MM.1S (cell line): ENCODE measurements around the gene SPTBN1.
A peak's percentile ranks its signal among the peaks of the same experiment; 100 is the strongest.

Experiments
- DNase-seq: peaks from one replicate; pipeline ENCODE4 v3.0.0-alpha.2; 2015
- H2AFZ ChIP-seq: fragments of 300-600 bp; sonication (generic); 2 replicates; pipeline ENCODE4 v1.6.0; 2016; ENCODE audit warnings: antibody characterized with exemption, low read length
- H3F3A ChIP-seq: fragments of 300-600 bp; sonication (generic); 2 replicates; pipeline ENCODE4 v1.6.1; 2016; ENCODE audit warnings: mild to moderate bottlenecking, antibody characterized with exemption, low read length, moderate library complexity, mixed read lengths; ENCODE audit not compliant: insufficient read depth
- H3K27ac ChIP-seq: fragments of 300-600 bp; sonication (generic); 2 replicates; pipeline ENCODE4 v1.5.1; 2016; ENCODE audit warnings: mild to moderate bottlenecking, low read length
- H3K27me3 ChIP-seq: fragments of 300-600 bp; sonication (generic); replicated peaks from 2 replicates; pipeline ENCODE4 v1.6.0; 2016; ENCODE audit warnings: low read length; ENCODE audit not compliant: insufficient read depth
- H3K36me3 ChIP-seq: fragments of 300-600 bp; sonication (generic); replicated peaks from 2 replicates; pipeline ENCODE4 v1.6.1; 2016; ENCODE audit warnings: mild to moderate bottlenecking, low read length, mixed read lengths; ENCODE audit not compliant: insufficient read depth
- H3K4me1 ChIP-seq: fragments of 300-600 bp; sonication (generic); 2 replicates; pipeline ENCODE4 v1.6.1; 2016; ENCODE audit warnings: low read length, mixed read lengths
- H3K4me2 ChIP-seq: fragments of 300-600 bp; sonication (generic); 2 replicates; pipeline ENCODE4 v1.6.0; 2016; ENCODE audit warnings: low read depth, low read length
- H3K4me3 ChIP-seq: fragments of 300-600 bp; sonication (generic); 2 replicates; pipeline ENCODE4 v1.5.1; 2016; ENCODE audit warnings: low read length, mixed read lengths
- H3K79me2 ChIP-seq: fragments of 300-600 bp; sonication (generic); 2 replicates; pipeline ENCODE4 v1.6.1; 2016; ENCODE audit warnings: mixed run types, low read length, mixed read lengths
- H3K9ac ChIP-seq: fragments of 300-600 bp; sonication (generic); 2 replicates; pipeline ENCODE4 v1.6.1; 2016; ENCODE audit warnings: low read length, mixed read lengths
- H3K9me2 ChIP-seq: fragments of 300-600 bp; sonication (generic); replicated peaks from 2 replicates; pipeline ENCODE4 v1.6.1; 2016; ENCODE audit warnings: mild to moderate bottlenecking, low read length, mixed read lengths; ENCODE audit not compliant: insufficient read depth
- H3K9me3 ChIP-seq: fragments of 300-600 bp; sonication (generic); replicated peaks from 2 replicates; pipeline ENCODE4 v1.6.1; 2016; ENCODE audit warnings: mild to moderate bottlenecking, low read length, mixed read lengths; ENCODE audit not compliant: insufficient read depth
- H4K20me1 ChIP-seq: fragments of 300-600 bp; sonication (generic); 2 replicates; pipeline ENCODE4 v1.6.1; 2016; ENCODE audit warnings: mild to moderate bottlenecking, low read length, moderate library complexity, mixed read lengths; ENCODE audit not compliant: insufficient read depth
- EZH2 ChIP-seq: fragments of 300-600 bp; sonication (generic); optimal IDR thresholded peaks from 2 replicates; pipeline ENCODE3; 2017; ENCODE audit warnings: low read depth, mild to moderate bottlenecking, antibody characterized with exemption, low read length, mixed read lengths
- EZH2phosphoT487 ChIP-seq: fragments of 300-600 bp; sonication (generic); IDR thresholded peaks from 2 replicates; pipeline ENCODE4 v1.6.1; 2018; ENCODE audit warnings: antibody characterized with exemption, low read length
- TF ChIP-seq, protein P1 (sequence below): fragments of 300-600 bp; sonication (generic); IDR thresholded peaks from 2 replicates; pipeline ENCODE4 v1.5.1; 2016; ENCODE audit warnings: antibody characterized with exemption, low read length, mixed read lengths

SPTBN1 gene

DNA sequence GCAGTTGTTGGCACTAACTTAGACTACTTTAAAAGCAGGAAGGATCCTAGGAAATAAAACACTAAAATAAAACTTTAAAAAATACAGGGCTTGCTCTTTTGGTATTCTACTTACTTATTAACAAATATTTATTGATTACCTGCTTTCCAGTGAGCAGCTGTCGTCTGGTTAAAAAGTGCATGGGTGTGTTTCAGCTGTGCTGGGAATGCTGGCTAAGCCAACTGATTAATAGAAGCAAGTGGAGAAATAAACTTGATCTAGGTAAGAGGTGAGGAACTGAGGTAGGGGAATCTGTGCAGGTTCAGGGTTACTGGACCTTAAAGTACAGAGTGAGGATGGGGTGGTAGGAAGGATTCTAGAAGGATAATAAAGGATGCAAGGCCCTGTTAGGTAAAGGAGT is 110.8 kb downstream of the SPTBN1 start:
- no peak for DNase-seq
- TF ChIP-seq, protein P1, sequence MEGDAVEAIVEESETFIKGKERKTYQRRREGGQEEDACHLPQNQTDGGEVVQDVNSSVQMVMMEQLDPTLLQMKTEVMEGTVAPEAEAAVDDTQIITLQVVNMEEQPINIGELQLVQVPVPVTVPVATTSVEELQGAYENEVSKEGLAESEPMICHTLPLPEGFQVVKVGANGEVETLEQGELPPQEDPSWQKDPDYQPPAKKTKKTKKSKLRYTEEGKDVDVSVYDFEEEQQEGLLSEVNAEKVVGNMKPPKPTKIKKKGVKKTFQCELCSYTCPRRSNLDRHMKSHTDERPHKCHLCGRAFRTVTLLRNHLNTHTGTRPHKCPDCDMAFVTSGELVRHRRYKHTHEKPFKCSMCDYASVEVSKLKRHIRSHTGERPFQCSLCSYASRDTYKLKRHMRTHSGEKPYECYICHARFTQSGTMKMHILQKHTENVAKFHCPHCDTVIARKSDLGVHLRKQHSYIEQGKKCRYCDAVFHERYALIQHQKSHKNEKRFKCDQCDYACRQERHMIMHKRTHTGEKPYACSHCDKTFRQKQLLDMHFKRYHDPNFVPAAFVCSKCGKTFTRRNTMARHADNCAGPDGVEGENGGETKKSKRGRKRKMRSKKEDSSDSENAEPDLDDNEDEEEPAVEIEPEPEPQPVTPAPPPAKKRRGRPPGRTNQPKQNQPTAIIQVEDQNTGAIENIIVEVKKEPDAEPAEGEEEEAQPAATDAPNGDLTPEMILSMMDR = no peak
- TF ChIP-seq EZH2 = no peak
- Histone ChIP-seq H3K9ac (no peak overlapping the region), H3K4me2 (peak overlapping the region; percentile 35; the same call in 1 of the 2 replicates), H3K27me3 (no peaks in the 10 kb centered on the region), H3K27ac (no peak overlapping the region), H3K9me3 (no peaks in the 10 kb centered on the region), H3F3A (peaks cover 50% of the 10 kb centered on the region), H3K4me1 (peaks cover 62% of the 10 kb centered on the region), H2AFZ (no peak overlapping the region), H3K36me3 (no peaks in the 10 kb centered on the region), H3K4me3 (no peak overlapping the region), H3K79me2 (peaks cover 100% of the 10 kb centered on the region), H3K9me2 (no peaks in the 10 kb centered on the region), H4K20me1 (no peaks in the 10 kb centered on the region)

DNA sequence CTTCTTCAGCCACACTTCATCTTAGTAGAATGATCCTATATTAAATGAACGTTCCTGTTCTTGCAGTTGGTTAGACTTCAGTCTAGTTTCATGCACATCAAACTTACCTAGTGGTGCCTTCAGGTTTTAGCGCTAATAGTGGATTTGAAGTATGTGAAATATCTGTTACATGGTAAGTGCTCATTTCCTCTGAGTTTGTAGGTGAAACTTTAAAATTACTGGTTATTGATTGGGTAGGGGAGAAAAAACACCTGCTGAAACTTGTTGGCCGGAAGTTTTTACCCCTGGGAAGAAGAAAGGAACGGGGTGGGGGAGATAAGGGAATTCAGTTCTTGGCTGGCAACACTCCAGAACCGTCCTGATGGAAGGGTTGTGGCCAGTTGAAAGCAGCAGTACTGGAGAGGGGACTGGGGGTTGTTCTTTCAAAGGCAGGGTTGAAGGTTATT is 112.8 kb downstream of the SPTBN1 start:
- Histone ChIP-seq H3F3A (peaks cover 50% of the 10 kb centered on the region), H3K9me3 (no peaks in the 10 kb centered on the region), H3K27ac (peak overlapping the region; percentile 90), H3K4me1 (peaks cover 71% of the 10 kb centered on the region), H3K4me2 (peak overlapping the region; percentile 78), H4K20me1 (no peaks in the 10 kb centered on the region), H3K79me2 (peaks cover 100% of the 10 kb centered on the region), H3K9me2 (no peaks in the 10 kb centered on the region), H3K9ac (peak overlapping the region; percentile 35; the same call in 1 of the 2 replicates), H3K27me3 (no peaks in the 10 kb centered on the region), H3K4me3 (peak overlapping the region; percentile 33), H2AFZ (no peak overlapping the region), H3K36me3 (no peaks in the 10 kb centered on the region)
- TF ChIP-seq, protein P1 = no peak
- TF ChIP-seq EZH2phosphoT487 (no peak), EZH2 (no peak)
- DNase-seq = peak; percentile 52

DNA sequence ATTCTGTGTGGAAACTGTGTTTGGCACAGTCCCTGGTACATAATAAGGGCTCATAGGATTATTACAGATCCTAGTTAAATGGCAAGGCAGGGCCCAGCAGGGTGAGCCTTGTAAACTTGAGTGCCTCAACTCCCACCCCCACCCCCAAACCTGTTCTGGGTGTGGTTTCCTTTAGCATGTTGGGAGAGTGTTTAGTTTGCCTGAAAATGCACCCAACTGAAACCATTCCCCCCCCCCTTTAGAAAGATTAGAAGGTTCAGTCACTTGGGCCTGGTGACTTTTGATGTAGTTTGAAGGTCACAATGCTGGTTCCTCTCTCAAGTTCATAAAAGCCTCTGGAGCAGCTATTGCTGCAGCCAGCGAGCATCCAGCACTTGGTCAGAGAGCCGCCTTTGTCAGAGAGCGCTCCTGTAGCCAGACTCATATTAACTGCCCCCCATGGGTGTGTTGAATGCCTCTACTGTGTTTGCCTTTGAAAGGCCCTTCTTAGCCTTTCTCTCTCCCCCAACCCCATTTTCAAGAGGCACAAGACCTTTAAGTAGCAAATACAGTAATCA is 113.7 kb downstream of the SPTBN1 start:
- Histone ChIP-seq H3F3A (peaks cover 48% of the 10 kb centered on the region), H3K9me2 (no peaks in the 10 kb centered on the region), H3K36me3 (no peaks in the 10 kb centered on the region), H4K20me1 (no peaks in the 10 kb centered on the region), H3K27ac (peak overlapping the region; percentile 90), H3K4me1 (peaks cover 70% of the 10 kb centered on the region), H3K9ac (peak overlapping the region; percentile 57), H3K9me3 (no peaks in the 10 kb centered on the region), H3K4me3 (peak overlapping the region; percentile 33), H3K79me2 (peaks cover 100% of the 10 kb centered on the region), H3K27me3 (no peaks in the 10 kb centered on the region), H3K4me2 (peak overlapping the region; percentile 78), H2AFZ (no peak overlapping the region)
- TF ChIP-seq EZH2phosphoT487 (no peak), EZH2 (no peak)
- TF ChIP-seq, protein P1 = no peak
- DNase-seq = peak; percentile 85
